Measurements from ENCODE around the gene TNN.

TNN gene

DNA sequence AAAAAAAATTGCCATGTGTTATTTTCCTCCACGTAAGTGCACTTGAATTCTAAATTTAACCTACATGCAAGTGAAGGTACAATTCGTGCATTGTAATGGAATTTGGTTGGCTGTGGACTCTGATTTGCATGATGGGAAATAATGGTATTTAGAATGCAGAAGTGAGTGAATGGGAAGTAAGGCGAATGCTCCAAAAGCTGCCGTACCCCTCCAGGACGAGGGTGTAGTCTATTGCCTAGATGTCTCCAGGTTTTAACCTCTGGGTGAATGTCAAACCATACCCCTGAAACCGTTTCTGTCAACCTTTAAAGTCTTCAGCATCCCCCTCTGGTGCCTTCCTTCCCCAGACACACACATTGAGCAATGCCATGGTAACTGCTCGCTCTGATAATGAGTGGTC lies 80.4 kb downstream of the TNN start:
- in situ Hi-C loops (cut with HindIII; ENCODE audit: low sequenced_read_pairs), result no loop called here
- DNase-seq (ENCODE audit: low read depth, low spot score), result no peak
- TF ChIP-seq, protein P1, sequence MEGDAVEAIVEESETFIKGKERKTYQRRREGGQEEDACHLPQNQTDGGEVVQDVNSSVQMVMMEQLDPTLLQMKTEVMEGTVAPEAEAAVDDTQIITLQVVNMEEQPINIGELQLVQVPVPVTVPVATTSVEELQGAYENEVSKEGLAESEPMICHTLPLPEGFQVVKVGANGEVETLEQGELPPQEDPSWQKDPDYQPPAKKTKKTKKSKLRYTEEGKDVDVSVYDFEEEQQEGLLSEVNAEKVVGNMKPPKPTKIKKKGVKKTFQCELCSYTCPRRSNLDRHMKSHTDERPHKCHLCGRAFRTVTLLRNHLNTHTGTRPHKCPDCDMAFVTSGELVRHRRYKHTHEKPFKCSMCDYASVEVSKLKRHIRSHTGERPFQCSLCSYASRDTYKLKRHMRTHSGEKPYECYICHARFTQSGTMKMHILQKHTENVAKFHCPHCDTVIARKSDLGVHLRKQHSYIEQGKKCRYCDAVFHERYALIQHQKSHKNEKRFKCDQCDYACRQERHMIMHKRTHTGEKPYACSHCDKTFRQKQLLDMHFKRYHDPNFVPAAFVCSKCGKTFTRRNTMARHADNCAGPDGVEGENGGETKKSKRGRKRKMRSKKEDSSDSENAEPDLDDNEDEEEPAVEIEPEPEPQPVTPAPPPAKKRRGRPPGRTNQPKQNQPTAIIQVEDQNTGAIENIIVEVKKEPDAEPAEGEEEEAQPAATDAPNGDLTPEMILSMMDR (IDR thresholded peaks at IDR 0.05; ENCODE audit: low read depth, low read length), result no peak
- H3K4me3 ChIP-seq (ENCODE audit: low read depth, low read length), result no peak overlapping the region

DNA sequence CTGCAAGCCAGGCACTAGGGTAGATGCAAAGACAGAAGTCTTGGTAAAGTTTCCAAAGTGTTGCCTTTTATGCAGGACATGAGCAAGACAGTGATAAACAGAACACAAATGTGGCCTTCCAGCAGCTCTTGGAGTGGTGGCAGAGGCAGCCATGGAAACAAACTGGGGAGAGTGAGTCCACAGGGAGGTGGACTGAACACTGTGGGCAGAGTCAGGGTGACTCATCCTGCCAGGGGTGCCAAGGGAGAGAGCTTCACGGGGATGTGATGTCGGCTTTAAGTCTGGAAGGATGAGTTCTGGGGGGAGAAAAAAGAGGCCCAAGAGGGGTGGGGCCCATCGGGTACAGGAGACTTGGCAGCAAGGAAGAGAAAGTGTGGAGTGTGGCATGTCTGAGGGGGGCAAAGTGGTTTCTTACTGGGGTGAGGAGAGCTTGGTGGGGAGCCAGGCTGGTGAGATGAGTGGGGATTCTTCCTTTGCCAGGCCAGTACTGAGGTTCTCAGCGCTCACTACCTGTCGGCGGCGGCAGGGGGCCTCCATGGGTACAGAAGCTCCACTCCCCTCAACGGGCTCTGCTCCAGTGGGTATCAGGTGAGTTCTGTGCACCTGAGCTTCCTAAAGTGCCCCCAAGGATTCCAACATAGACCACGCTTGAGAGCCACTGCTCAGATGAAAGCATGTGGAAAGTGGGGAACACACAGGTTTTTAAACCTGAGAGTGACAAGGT lies 83.1 kb downstream of the TNN start:
- TF ChIP-seq, protein P1 (IDR thresholded peaks at IDR 0.05; ENCODE audit: low read depth, low read length), result peak; percentile 1
- H3K4me3 ChIP-seq (ENCODE audit: low read depth, low read length), result no peak overlapping the region
- DNase-seq (ENCODE audit: low read depth, low spot score), result peak; percentile 29
- in situ Hi-C loops (cut with HindIII; ENCODE audit: low sequenced_read_pairs), result no loop called here

DNA sequence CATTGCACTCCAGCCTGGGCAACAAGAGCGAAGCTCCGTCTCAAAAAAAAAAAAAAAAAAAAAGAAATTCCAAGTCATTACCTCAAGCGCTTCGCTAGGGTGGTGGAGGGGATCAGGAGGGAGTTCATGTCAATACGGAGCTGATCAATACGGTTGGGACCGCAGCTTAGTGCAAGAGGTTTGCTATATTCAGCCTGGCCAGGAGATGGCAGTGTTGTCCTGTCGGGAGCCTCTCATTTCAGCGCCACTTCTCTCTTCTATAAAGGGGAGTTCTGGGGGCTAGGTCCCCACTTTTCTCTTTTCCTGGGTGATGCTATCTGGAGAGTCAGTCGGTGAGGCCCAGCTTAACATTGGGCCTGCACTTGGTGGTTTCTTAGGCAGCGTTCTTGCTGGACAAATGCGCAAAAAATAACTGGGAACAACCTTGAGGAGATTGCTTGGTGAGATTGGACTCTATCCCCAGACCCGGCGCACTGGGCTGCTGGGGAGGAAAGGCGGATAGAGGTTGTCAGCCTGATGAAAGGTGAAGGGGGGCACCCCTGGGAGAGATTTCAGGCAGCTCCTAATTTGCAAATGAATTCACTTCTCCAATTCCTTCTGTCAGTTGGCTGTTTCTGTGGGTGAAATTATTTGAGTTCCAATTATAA lies 84.5 kb downstream of the TNN start:
- TF ChIP-seq, protein P1 (IDR thresholded peaks at IDR 0.05; ENCODE audit: low read depth, low read length), result peak; percentile 87
- H3K4me3 ChIP-seq (ENCODE audit: low read depth, low read length), result no peak overlapping the region
- peak; percentile 24 for DNase-seq (ENCODE audit: low read depth, low spot score)
- in situ Hi-C loops (cut with HindIII; ENCODE audit: low sequenced_read_pairs), result no loop called here

DNA sequence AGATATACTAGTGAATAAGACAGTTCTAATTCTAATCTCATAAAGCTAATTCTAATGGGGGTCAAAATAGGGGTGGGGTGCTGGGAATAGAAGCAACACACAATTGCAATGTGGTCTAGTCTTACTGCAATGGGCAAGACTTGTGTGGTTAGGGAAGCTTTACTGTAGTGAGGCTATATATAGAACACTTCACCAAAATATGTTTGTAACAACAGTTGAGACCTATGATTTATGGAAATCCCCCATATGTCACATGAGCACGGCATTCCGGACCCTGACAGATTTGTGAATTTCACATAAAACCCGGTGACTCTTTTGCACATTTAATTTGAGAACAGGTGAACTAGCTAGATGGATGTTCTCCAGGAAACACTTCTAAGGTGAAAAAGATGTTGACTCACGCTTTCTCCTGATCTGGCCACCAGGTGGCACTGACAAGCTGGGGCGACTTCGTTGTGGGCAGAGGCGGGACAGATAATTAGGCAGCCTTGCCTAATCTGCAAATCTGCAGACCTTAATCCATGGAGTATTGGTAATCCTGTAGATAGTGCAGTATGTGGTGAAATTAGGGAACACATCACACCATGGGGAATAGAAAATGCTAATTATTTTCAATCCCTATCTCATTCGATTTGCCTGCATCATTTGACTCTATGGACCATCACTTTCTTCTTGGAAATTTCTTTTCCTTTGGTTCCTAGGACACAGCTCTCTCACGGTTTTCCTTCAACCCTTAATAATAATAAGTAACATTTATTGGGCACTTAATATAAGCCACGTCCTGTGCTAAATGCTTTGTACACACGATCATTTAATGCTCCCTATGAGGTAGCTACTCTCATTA lies 87.2 kb downstream of the TNN start:
- in situ Hi-C loops (cut with HindIII; ENCODE audit: low sequenced_read_pairs), result no loop called here
- no peak overlapping the region for H3K4me3 ChIP-seq (ENCODE audit: low read depth, low read length)
- peak; percentile 46 for DNase-seq (ENCODE audit: low read depth, low spot score)
- TF ChIP-seq, protein P1 (IDR thresholded peaks at IDR 0.05; ENCODE audit: low read depth, low read length), result peak; percentile 85

DNA sequence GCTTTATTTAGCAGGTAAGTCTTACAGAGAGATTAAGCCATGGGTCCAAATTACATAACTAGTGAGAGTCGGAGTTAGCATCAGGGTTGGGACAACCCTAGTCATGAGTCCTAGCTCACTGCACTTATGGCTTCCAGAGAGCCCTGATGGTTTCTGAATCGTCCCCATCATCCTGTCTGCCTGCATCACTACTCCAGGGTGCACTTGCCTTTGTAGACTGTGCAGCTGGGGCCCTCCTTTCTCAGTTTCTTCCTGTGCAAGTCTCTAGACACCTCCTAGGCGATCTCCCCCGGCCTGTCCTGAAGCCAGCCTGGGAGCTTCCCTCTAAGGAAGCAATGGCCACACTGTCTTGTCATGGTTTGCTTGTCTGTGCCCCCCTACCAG lies 87.8 kb downstream of the TNN start:
- TF ChIP-seq, protein P1 (IDR thresholded peaks at IDR 0.05; ENCODE audit: low read depth, low read length), result no peak
- in situ Hi-C loops (cut with HindIII; ENCODE audit: low sequenced_read_pairs), result no loop called here
- no peak overlapping the region for H3K4me3 ChIP-seq (ENCODE audit: low read depth, low read length)
- no peak for DNase-seq (ENCODE audit: low read depth, low spot score)

DNA sequence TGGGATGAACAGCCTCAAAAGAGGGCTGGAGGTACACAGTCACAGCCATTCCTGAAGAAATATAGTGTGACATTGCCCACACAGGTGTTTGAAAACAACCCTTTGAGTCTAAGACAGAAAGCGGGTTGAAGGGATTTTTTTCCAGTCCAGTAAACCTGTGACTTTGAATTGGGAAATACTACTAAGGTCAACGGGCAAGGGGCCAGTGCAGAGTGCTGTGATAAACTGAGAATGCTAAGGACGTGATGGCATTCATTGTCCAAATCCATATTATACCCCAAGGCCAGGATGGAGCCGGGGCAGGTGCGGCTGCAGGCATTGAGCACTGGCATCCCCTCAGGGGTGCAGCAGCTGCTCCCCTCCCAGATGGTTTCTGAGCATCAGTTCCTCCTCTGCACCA lies 88.3 kb downstream of the TNN start:
- in situ Hi-C loops (cut with HindIII; ENCODE audit: low sequenced_read_pairs), result no loop called here
- H3K4me3 ChIP-seq (ENCODE audit: low read depth, low read length), result no peak overlapping the region
- DNase-seq (ENCODE audit: low read depth, low spot score), result no peak
- TF ChIP-seq, protein P1 (IDR thresholded peaks at IDR 0.05; ENCODE audit: low read depth, low read length), result no peak
